A673 (cell line): ENCODE measurements around the gene TTN. TPM values are rescaled to one million over a fixed set of nuclear protein-coding genes. Genes with fewer than 3 reads are reported as not detected.

Experiments
- BruUV-seq: library from RNA; stranded (reverse); fragments of 400-500 nt; replicated peaks from 2 replicates; lab custom pipeline; 2021; lab: Mats Ljungman, UMichigan
- CTCF ChIA-PET: fragments of 300-600 bp; sonication (Branson Sonifier 250); formaldehyde crosslinking; loops from one replicate; lab custom pipeline; 2022; ENCODE audit warnings: antibody characterized with exemption; lab: Charles Lee
- POLR2A ChIA-PET: fragments of 300-600 bp; sonication (Branson Sonifier 250); formaldehyde crosslinking; loops from one replicate; lab custom pipeline; 2022; ENCODE audit warnings: antibody characterized with exemption; ENCODE audit not compliant: low non-redundant PET; lab: Charles Lee
- DNase-seq: peaks from one replicate; pipeline ENCODE4 v3.0.0-alpha.2; 2015; ENCODE audit warnings: low spot score
- H3K27ac ChIP-seq: fragments of 200-600 bp; sonication (generic); 2 replicates; pipeline ENCODE4 v1.5.1; 2016; ENCODE audit warnings: mixed run types, low read depth, mild to moderate bottlenecking, mixed read lengths, antibody characterized with exemption, low read length; ENCODE audit not compliant: poor library complexity, severe bottlenecking
- H3K27me3 ChIP-seq: fragments of 200-600 bp; sonication (generic); replicated peaks from 2 replicates; pipeline ENCODE4 v1.6.1; 2017; ENCODE audit warnings: mixed run types, low read depth, mild to moderate bottlenecking, mixed read lengths, antibody characterized with exemption, low read length; ENCODE audit not compliant: insufficient read depth, poor library complexity
- H3K36me3 ChIP-seq: fragments of 200-600 bp; sonication (generic); 2 replicates; pipeline ENCODE4 v1.6.1; 2016; ENCODE audit warnings: mixed run types, mild to moderate bottlenecking, mixed read lengths, antibody characterized with exemption, low read length; ENCODE audit not compliant: insufficient read depth, poor library complexity, severe bottlenecking
- H3K4me1 ChIP-seq: fragments of 200-600 bp; sonication (generic); 2 replicates; pipeline ENCODE4 v1.6.1; 2017; ENCODE audit warnings: mixed run types, mild to moderate bottlenecking, mixed read lengths, antibody characterized with exemption, low read length; ENCODE audit not compliant: insufficient read depth, poor library complexity, severe bottlenecking
- H3K4me3 ChIP-seq: fragments of 200-600 bp; sonication (generic); 2 replicates; pipeline ENCODE4 v1.5.1; 2016; ENCODE audit warnings: low read depth, mixed run types, mild to moderate bottlenecking, mixed read lengths, low read length; ENCODE audit not compliant: poor library complexity, severe bottlenecking
- H3K9me3 ChIP-seq: fragments of 200-600 bp; sonication (generic); 2 replicates; pipeline ENCODE4 v1.6.1; 2016; ENCODE audit warnings: mixed run types, low read depth, mild to moderate bottlenecking, mixed read lengths, antibody characterized with exemption, low read length; ENCODE audit not compliant: poor library complexity, severe bottlenecking
- EZH2 ChIP-seq: fragments of 200-600 bp; sonication (generic); IDR thresholded peaks from 2 replicates; pipeline ENCODE4 v1.6.1; 2017; ENCODE audit warnings: borderline replicate concordance, low read depth, mild to moderate bottlenecking, mixed read lengths, antibody characterized with exemption, low read length; ENCODE audit not compliant: poor library complexity, severe bottlenecking
- intact Hi-C: fragments of 100-400 bp; cut with micrococcal nuclease; formaldehyde crosslinking; loops from one replicate; pipeline ENCODE4 v1.10.0; 2022; ENCODE audit not compliant: unreplicated experiment
- total RNA-seq: library from RNA; stranded (reverse); gene quantifications from 2 replicates; pipeline ENCODE4 v1.2.3, GENCODE V29; 2021
- TF ChIP-seq, protein P1 (sequence below): fragments of 300-800, 200-600 bp; sonication (generic); conservative IDR thresholded peaks from 2 replicates; pipeline ENCODE4 v1.5.1; 2017; ENCODE audit warnings: low read depth, mild to moderate bottlenecking, antibody characterized with exemption, low read length, moderate library complexity, mixed read lengths

Gene TTN
- total RNA-seq, 1 experiment from 2014 or later = under 0.01 TPM

- POLR2A ChIA-PET = no interaction called here
- H3K36me3 ChIP-seq = no peaks in the 10 kb centered on the region
- TF ChIP-seq EZH2 = no peak
- TF ChIP-seq, protein P1, sequence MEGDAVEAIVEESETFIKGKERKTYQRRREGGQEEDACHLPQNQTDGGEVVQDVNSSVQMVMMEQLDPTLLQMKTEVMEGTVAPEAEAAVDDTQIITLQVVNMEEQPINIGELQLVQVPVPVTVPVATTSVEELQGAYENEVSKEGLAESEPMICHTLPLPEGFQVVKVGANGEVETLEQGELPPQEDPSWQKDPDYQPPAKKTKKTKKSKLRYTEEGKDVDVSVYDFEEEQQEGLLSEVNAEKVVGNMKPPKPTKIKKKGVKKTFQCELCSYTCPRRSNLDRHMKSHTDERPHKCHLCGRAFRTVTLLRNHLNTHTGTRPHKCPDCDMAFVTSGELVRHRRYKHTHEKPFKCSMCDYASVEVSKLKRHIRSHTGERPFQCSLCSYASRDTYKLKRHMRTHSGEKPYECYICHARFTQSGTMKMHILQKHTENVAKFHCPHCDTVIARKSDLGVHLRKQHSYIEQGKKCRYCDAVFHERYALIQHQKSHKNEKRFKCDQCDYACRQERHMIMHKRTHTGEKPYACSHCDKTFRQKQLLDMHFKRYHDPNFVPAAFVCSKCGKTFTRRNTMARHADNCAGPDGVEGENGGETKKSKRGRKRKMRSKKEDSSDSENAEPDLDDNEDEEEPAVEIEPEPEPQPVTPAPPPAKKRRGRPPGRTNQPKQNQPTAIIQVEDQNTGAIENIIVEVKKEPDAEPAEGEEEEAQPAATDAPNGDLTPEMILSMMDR = no peak
- BruUV-seq = no TSS peak
- DNase-seq = no peak
- intact Hi-C loops = no loop called here
- H3K27ac ChIP-seq = no peak overlapping the region
- H3K4me1 ChIP-seq = no peaks in the 10 kb centered on the region
- no peaks in the 10 kb centered on the region for H3K9me3 ChIP-seq
- no peaks in the 10 kb centered on the region for H3K27me3 ChIP-seq
- CTCF ChIA-PET = no interaction called here
- H3K4me3 ChIP-seq = no peak overlapping the region
Measured at GRCh38 chr2:178827111-178827510, 19.9 kb upstream of the TTN start.

DNA sequence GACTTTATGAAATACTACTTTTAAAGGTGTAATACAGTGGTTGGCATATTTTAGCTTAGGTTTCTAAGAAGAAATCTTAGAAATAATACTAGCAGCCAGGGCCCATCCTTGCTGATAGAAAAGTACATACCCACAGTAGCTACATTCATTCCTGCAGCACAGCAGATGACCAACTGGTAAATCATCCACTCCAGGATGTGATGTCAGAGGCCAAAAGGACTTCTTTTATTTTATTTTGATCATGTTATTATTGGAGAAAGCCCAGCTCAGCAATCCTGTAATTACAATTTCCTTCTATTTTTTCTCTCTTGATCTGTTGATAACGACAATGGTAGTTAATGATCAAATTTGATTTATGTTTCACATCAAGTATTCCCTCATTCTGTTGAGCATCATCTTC, 18.0 kb upstream of the TTN start:
- H3K4me1 ChIP-seq = no peaks in the 10 kb centered on the region
- ChIA-PET CTCF (no interaction called here), POLR2A (no interaction called here)
- H3K9me3 ChIP-seq = no peaks in the 10 kb centered on the region
- H3K27me3 ChIP-seq = no peaks in the 10 kb centered on the region
- H3K4me3 ChIP-seq = no peak overlapping the region
- DNase-seq = no peak
- no peak for TF ChIP-seq EZH2
- TF ChIP-seq, protein P1 = no peak
- H3K36me3 ChIP-seq = no peaks in the 10 kb centered on the region
- no TSS peak for BruUV-seq
- intact Hi-C loops = no loop called here
- H3K27ac ChIP-seq = no peak overlapping the region

GRCh38 chr2:178824181-178824580, 17.0 kb upstream of the TTN start:
- BruUV-seq = no TSS peak
- Histone ChIP-seq H3K27me3 (no peaks in the 10 kb centered on the region), H3K9me3 (no peaks in the 10 kb centered on the region), H3K27ac (no peak overlapping the region), H3K4me3 (no peak overlapping the region), H3K36me3 (no peaks in the 10 kb centered on the region), H3K4me1 (no peaks in the 10 kb centered on the region)
- intact Hi-C loops = no loop called here
- TF ChIP-seq, protein P1 = no peak
- no peak for TF ChIP-seq EZH2
- no peak for DNase-seq
- POLR2A ChIA-PET = no interaction called here
- CTCF ChIA-PET = no interaction called here
